HG02642 (cell line): ENCODE measurements around the gene FAS.

Experiments
- ATAC-seq: cut with Tn5 transposase; IDR thresholded peaks from one replicate; pipeline ENCODE4 v1.9.1; 2021; ENCODE audit warnings: mild to moderate bottlenecking; ENCODE audit not compliant: unreplicated experiment, poor library complexity

The FAS gene

DNA sequence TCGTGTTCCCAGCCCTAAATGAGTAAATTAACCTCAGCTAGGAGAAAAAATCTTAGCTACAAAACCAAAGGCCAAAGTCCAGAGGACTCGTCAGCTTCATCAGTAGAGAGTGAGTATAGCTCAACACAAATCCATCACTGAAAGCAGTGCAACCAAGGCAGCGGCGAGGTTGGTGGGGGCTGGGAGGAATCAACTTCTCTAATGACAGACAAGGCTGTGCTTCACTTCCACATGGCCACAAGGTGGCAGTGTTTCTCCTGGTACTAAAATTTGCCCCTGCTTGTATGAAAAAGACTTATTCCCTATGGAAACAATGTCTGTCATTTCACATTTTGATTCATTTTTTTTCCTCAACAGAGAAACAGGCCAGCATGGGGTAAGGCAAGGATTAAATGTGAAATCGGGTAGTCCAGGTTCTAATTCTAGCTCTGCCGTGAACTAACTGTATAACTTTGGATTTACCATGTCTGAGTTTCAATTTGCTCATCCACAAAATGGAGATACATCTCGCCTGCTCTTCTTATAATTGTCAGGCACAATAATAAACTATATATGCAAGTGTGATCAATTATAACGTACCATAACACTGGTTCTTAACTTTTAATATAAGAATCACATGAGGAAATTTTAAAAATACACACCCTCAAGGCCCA lies 39.3 kb downstream of the FAS start:
- no peak for ATAC-seq

DNA sequence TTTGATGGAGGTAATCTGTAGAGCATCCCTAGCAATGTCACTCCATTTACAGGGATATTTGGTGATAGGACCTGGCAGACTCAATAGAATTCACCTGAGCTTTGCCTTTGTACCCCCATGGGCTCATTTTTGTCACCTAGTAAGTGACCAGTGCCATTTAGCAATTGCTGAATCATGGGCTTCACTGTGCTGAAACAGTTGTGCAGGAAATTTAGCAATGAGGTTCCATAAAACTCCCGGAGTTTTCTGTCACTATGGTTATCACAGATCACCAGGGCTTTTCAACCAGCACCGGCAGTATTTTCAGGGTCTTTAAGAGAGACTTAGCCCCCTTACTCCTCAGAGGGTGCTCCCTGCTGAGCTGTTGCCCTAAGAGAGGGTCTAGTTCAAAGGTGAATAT lies 40.2 kb downstream of the FAS start:
- no peak for ATAC-seq

DNA sequence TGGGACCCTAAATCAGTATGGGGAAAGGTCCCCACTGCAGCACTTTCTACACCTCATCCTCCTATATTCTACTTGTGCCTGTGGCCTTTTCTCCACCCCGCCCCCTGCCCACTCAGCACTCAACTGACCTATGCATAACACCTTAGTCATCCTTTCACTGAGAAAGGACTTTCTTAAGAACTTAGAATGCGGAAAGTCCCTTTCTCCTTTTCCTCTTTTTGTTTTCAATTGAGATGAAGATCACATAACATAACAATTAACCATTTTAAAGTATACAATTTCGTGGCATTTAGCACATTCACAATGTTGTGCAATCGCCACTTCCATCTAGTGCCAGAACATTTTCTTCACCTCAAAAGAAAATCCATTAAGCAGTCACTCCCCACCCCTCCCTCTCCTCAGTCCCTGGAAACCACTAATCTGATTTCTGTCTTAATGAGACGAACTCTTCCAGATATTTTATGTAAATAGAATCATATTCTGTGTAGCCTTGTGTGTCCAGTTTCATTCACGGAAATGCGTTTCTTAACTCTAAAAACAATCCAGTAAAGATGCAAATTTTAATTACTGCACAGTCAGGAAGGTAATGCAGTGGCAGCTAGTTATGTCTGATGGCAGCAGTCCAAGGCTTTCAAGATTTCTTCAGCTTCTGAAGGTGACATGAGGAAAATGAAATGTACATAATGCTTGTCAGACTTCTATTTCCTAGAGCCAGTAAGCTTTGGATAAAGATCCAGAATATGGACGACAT lies 41.7 kb downstream of the FAS start:
- ATAC-seq = peak; percentile 57

GRCh38 chr10:89035461-89035860 lies 44.9 kb downstream of the FAS start:
- no peak for ATAC-seq

DNA sequence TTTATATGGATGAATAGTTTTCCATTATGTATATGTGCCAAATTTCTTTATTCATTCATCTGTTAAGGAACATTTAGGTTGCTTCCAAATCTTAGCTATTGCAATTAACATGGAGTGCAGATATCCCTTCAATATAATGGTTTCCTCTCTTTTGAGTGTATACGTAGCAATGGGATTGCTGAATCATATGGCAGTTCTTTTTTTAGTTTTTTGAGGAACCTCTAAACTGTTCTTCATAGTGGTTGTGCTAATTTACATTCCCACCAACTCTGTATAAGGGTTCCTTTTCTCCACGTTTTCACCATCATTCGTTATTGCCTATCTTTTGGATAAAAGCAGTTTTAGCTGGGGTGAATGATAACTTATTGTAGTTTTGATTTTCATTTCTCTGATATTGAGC lies 46.5 kb downstream of the FAS start:
- ATAC-seq = no peak

DNA sequence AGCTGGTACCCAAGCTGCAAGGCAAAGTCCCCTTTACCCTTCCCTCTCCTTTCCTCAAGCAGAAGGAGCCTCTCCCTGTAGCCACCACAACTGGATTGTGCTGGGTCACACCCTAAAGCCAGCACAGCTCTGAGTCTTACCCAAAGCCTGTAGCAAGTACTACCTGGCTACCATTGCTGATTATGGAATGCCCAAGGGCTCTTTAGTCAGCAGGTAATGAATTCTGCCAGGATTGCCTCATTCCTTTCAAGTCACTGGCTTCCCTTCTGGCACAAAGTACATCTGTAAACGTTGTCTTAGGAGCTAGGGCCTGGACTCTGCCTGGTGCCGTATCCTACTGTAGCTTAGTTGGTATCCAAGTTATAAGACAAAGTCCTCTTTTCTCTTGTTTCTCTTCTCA lies 52.0 kb downstream of the FAS start:
- no peak for ATAC-seq

- no peak for ATAC-seq
Measured at GRCh38 chr10:89043052-89043451, 52.5 kb downstream of the FAS start.

DNA sequence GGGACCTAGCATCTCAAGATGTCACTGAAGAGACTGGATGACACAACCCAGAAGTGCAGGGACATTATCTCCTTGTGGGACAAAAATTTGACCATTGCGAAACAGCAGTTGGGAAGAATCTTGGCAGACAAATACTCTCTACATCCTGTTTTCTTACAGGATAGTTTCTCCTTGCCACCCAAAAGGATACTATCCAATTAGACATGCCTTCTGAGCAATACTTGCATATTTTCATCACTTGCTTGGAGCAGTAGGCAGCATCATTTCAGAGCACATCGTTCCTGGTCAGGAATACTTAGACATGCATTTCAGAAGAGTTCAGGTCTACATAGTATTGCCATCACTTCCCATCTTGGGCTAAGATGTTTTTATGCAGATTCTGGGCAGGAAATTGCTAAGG lies 56.8 kb downstream of the FAS start:
- no peak for ATAC-seq

GRCh38 chr10:89051593-89051992 lies 61.0 kb downstream of the FAS start:
- ATAC-seq = no peak

DNA sequence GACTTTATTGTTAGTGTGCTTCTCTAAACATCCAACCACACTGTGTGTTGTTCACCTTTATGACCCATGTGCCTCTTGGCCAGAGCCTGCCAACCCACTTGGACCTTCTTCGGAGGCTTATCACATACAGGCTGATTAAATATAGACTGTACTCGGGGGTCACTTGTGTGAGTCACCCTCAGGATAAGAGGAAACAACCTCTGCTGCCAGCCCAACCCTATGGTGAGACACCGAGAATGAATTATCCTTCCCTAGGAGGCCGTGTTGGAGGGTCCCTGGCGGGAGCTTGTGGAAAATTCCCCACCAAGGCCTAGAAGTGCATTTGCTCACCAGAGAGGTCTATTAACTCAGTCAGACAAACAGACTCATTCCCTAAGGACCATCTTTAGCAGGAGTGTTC lies 63.0 kb downstream of the FAS start:
- ATAC-seq = no peak

GRCh38 chr10:89055159-89055558 lies 64.6 kb downstream of the FAS start:
- no peak for ATAC-seq

GRCh38 chr10:89062861-89063260 lies 72.3 kb downstream of the FAS start:
- no peak for ATAC-seq

- no peak for ATAC-seq
Measured at GRCh38 chr10:89063465-89063864, 72.9 kb downstream of the FAS start.

GRCh38 chr10:89064748-89065147 lies 74.2 kb downstream of the FAS start:
- ATAC-seq = no peak
